Cardiac ventricle fibroblast (primary cell): ENCODE measurements around the gene CXCR4. TPM values are rescaled to one million over a fixed set of nuclear protein-coding genes. Genes with fewer than 3 reads are reported as not detected.

Experiments used
- total RNA-seq: library from RNA; depleted of rRNA; stranded (reverse); fragments of >200 nt; gene quantifications from 2 replicates; pipeline ENCODE4 v1.2.3, GENCODE V29; 2015

Gene CXCR4
- 3.2 and 5.7 TPM in 2 replicates for total RNA-seq

GRCh38 chr2:136117909-136118818 lies at the start of gene CXCR4:
Gene CXCR4, minus strand, starts transcription at chr2:136118149. Its CDS starts 89 bp downstream, at chr2:136118060.

Other genes with a start within 250 kb of the CXCR4 start
- gene MCM6, start 241.7 kb downstream of the CXCR4 start, total RNA-seq, result 9.8 and 10.0 TPM in 2 replicates
- 75.3 and 77.6 TPM in 2 replicates for gene DARS1, start 132.5 kb downstream of the CXCR4 start, total RNA-seq